GM12878 (cell line): Measurements from ENCODE around the gene COX6B2. TPM values are rescaled to one million over a fixed set of nuclear protein-coding genes. Genes with fewer than 3 reads are reported as not detected.

Source experiments
- ATAC-seq: fragments of 200-7000 bp; cut with Tn5 transposase; 3 replicates; pipeline ENCODE4 v1.9.1; 2020; ENCODE audit warnings: mild to moderate bottlenecking, moderate library complexity
- BruUV-seq: library from RNA; stranded (reverse); fragments of 400-500 nt; replicated peaks from 2 replicates; lab custom pipeline; 2021; lab: Mats Ljungman, UMichigan
- CTCF ChIA-PET: fragments of 300-600 bp; sonication (Branson Sonifier 250); formaldehyde crosslinking; extraction: SDS; loops from one replicate; lab custom pipeline; 2021; ENCODE audit warnings: inconsistent platforms; lab: Yijun Ruan, JAX
- POLR2A ChIA-PET: fragments of 350-600 bp; formaldehyde crosslinking; extraction: SDS; loops from one replicate; lab custom pipeline; 2021; ENCODE audit warnings: inconsistent platforms; lab: Charles Lee
- RAD21 ChIA-PET: fragments of 300-600 bp; sonication (Branson Sonifier 250); formaldehyde crosslinking; loops from one replicate; lab custom pipeline; 2023; ENCODE audit warnings: antibody characterized with exemption; ENCODE audit not compliant: unreplicated experiment; lab: Charles Lee
- SMC1A ChIA-PET: fragments of 300-600 bp; sonication (Branson Sonifier 250); formaldehyde crosslinking; loops from one replicate; lab custom pipeline; 2023; ENCODE audit not compliant: unreplicated experiment, uncharacterized antibody; lab: Charles Lee
- DNase-seq: peaks from one replicate; pipeline ENCODE4 v3.0.0-alpha.2; 2011; ENCODE audit warnings: low read depth, low spot score
- FAIRE-seq: peaks from 3 replicates; lab custom pipeline; 2011; peaks lifted over from hg19 to GRCh38; lab: Jason Lieb, UNC
- H2AFZ ChIP-seq: 2 replicates; pipeline ENCODE4 v1.6.0; 2011; ENCODE audit warnings: low read depth, low read length, control low read depth; ENCODE audit not compliant: control insufficient read depth
- H3K27ac ChIP-seq: 2 replicates; pipeline ENCODE4 v1.5.1; 2011; ENCODE audit warnings: control low read depth; ENCODE audit not compliant: control insufficient read depth, insufficient read depth
- H3K27me3 ChIP-seq, 2 experiments: replicated peaks in 1 of 2; 2 replicates each; pipeline versions ENCODE4 v1.6.0 to v1.6.1; 2011; ENCODE audit warnings: low read length in 1 of 2; ENCODE audit not compliant: control insufficient read depth in 2 of 2, insufficient read depth in 2 of 2
- H3K36me3 ChIP-seq, 2 experiments: 2 replicates each; pipeline ENCODE4 v1.5.1; 2011; ENCODE audit warnings: low read length in 1 of 2; ENCODE audit not compliant: control insufficient read depth in 2 of 2, insufficient read depth in 2 of 2
- H3K4me1 ChIP-seq: 2 replicates; pipeline ENCODE4 v1.6.1; 2011; ENCODE audit warnings: mild to moderate bottlenecking, low read length, moderate library complexity, mixed read lengths; ENCODE audit not compliant: control insufficient read depth, insufficient read depth
- H3K4me2 ChIP-seq: 2 replicates; pipeline ENCODE4 v1.6.0; 2011; ENCODE audit warnings: control low read depth; ENCODE audit not compliant: control insufficient read depth, insufficient read depth
- H3K4me3 ChIP-seq: fragments of 200-600 bp; sonication (generic); 2 replicates; pipeline ENCODE4 v1.5.1; 2016
- H3K79me2 ChIP-seq: 2 replicates; pipeline ENCODE4 v1.6.0; 2011; ENCODE audit warnings: low read length; ENCODE audit not compliant: control insufficient read depth, insufficient read depth
- H3K9ac ChIP-seq: 2 replicates; pipeline ENCODE4 v1.8.0; 2011; ENCODE audit warnings: low read length, control low read depth, mixed read lengths; ENCODE audit not compliant: control insufficient read depth, insufficient read depth
- H3K9me3 ChIP-seq: replicated peaks from 3 replicates; pipeline ENCODE4 v1.5.1; 2011; ENCODE audit warnings: mild to moderate bottlenecking, low read length; ENCODE audit not compliant: control insufficient read depth, insufficient read depth
- H4K20me1 ChIP-seq: 2 replicates; pipeline ENCODE4 v1.6.0; 2011; ENCODE audit not compliant: control insufficient read depth, insufficient read depth
- E2F4 ChIP-seq: IDR thresholded peaks from 2 replicates; pipeline ENCODE4 v1.6.1; 2012; ENCODE audit warnings: low read depth, low read length, improper control_type of control experiment
- SIX5 ChIP-seq: IDR thresholded peaks from 2 replicates; pipeline ENCODE4 v1.6.1; 2011; ENCODE audit warnings: mild to moderate bottlenecking, low read depth, low read length, moderate library complexity; ENCODE audit not compliant: severe bottlenecking
- TBL1XR1 ChIP-seq: IDR thresholded peaks from 2 replicates; pipeline ENCODE4 v1.6.1; 2012; ENCODE audit warnings: low read depth, low read length, improper control_type of control experiment
- WGBS: methylation state at CpG from one replicate; pipeline ENCODE4 v1.1.6; 2016; ENCODE audit warnings: low lambda C conversion rate; ENCODE audit not compliant: insufficient replicate concordance, insufficient coverage; ENCODE audit errors: missing lambda C conversion rate; 5-methylcytosine and 5-hydroxymethylcytosine counted together
- in situ Hi-C: fragments of 300-500 bp; cut with MboI; formaldehyde crosslinking; loops from 9 replicates; pipeline ENCODE4 v1.14.3; 2018; ENCODE audit warnings: mixed read lengths
- intact Hi-C: fragments of 100-400 bp; cut with micrococcal nuclease; formaldehyde crosslinking; loops from one replicate; pipeline ENCODE4 v1.14.2; 2022; ENCODE audit not compliant: unreplicated experiment
- polyA plus RNA-seq, 11 experiments: library from polyadenylated mRNA; depleted of rRNA in 4 of 11; unstranded in 6 of 11; stranded (reverse) in 5 of 11; fragments of >200 nt; fragmentation: Nextera tagmentation in 4 of 11; fragmentation: Illumina TruSeq in 1 of 11; extraction: Ambion mirVana in 4 of 11; extraction: Trizol in 1 of 11; gene quantifications; 1 replicate in 1 of 11; 2 replicates in 10 of 11; pipeline versions ENCODE4 v1.2.1 to v1.2.3, GENCODE V29; 2011 to 2016; ENCODE audit warnings: inconsistent platforms in 2 of 11, missing spikeins in 2 of 11, low read depth in 1 of 11
- total RNA-seq, 4 experiments: library from RNA; depleted of rRNA in 3 of 4; stranded (reverse); fragments of >200 nt in 3 of 4; fragmentation: Illumina TruSeq in 1 of 4; extraction: Trizol in 1 of 4; gene quantifications; 2 replicates each; pipeline versions ENCODE4 v1.2.1 to v1.2.3, GENCODE V29; 2013 to 2021

COX6B2 gene
- total and polyA plus RNA-seq, 10 of the 15 experiments (the other 5 are each of a cell fraction or from before 2014, with no cell fraction given), result 0.05 to 0.08 (median 0.07) TPM; not detected in 6

- H3K79me2 ChIP-seq, result no peaks in the 10 kb centered on the region
- in situ Hi-C loops, result no loop called here
- no peak overlapping the region for H3K27ac ChIP-seq
- 58% methylated on average over 3 of the region's 3 CpGs for WGBS
- H3K9me3 ChIP-seq, result no peaks in the 10 kb centered on the region
- ChIA-PET RAD21 (no interaction called here), CTCF (no interaction called here), SMC1A (no interaction called here), POLR2A (no interaction called here)
- no peak overlapping the region for H2AFZ ChIP-seq
- no peaks in the 10 kb centered on the region for H3K27me3 ChIP-seq
- no peak overlapping the region for H3K4me3 ChIP-seq
- H4K20me1 ChIP-seq, result no peaks in the 10 kb centered on the region; the same call in 1 of the 2 replicates
- H3K36me3 ChIP-seq, result no peaks in the 10 kb centered on the region
- no peak overlapping the region for H3K9ac ChIP-seq
- ATAC-seq (no peak), DNase-seq (no peak), FAIRE-seq (no peak)
- no TSS peak for BruUV-seq
- intact Hi-C loops, result no loop called here
- no peak for TF ChIP-seq E2F4
- H3K4me2 ChIP-seq, result no peak overlapping the region
- no peaks in the 10 kb centered on the region for H3K4me1 ChIP-seq
Observed at GRCh38 chr19:55306712-55307111, 47.8 kb downstream of the COX6B2 start.

- POLR2A ChIA-PET, result no interaction called here
- SMC1A ChIA-PET, result no interaction called here
- no peak for ATAC-seq
- Histone ChIP-seq H3K4me2 (no peak overlapping the region), H3K27ac (no peak overlapping the region), H2AFZ (no peak overlapping the region), H3K4me3 (no peak overlapping the region), H4K20me1 (no peaks in the 10 kb centered on the region; the same call in 1 of the 2 replicates), H3K27me3 (no peaks in the 10 kb centered on the region), H3K9me3 (no peaks in the 10 kb centered on the region), H3K36me3 (no peaks in the 10 kb centered on the region), H3K4me1 (peaks cover 3% of the 10 kb centered on the region; the same call in 1 of the 2 replicates), H3K9ac (no peak overlapping the region), H3K79me2 (no peaks in the 10 kb centered on the region)
- 46% methylated on average over 17 of the region's 17 CpGs for WGBS
- intact Hi-C loops (no loop called here), in situ Hi-C loops (no loop called here)
- FAIRE-seq, result no peak
- no TSS peak for BruUV-seq
- no peak for DNase-seq
- CTCF ChIA-PET, result no interaction called here
- RAD21 ChIA-PET, result no interaction called here
- TF ChIP-seq SIX5 (peak; percentile 41), TBL1XR1 (no peak)
Observed at GRCh38 chr19:55305983-55306562, 48.4 kb downstream of the COX6B2 start.
